ENCODE measurements around the gene C6orf58.

Gene C6orf58

GRCh38 chr6:127618729-127619128 lies 41.8 kb downstream of the C6orf58 start:
- no peaks in the 10 kb centered on the region for H3F3A ChIP-seq (ENCODE audit: control insufficient read depth, insufficient read depth)

GRCh38 chr6:127630800-127631199 lies 53.8 kb downstream of the C6orf58 start:
- Histone ChIP-seq H3K27ac (ENCODE audit: low read depth, low read length) (no peak overlapping the region), H3K79me2 (ENCODE audit: control insufficient read depth, low read length) (no peaks in the 10 kb centered on the region), H3K4me2 (ENCODE audit: low read length) (no peak overlapping the region), H3F3A (ENCODE audit: control insufficient read depth, insufficient read depth) (no peaks in the 10 kb centered on the region), H3K36me3 (ENCODE audit: control insufficient read depth, low read length) (no peaks in the 10 kb centered on the region), H3K4me3 (ENCODE audit: low read length) (no peak overlapping the region), H3K9me3 (ENCODE audit: control insufficient read depth, insufficient read depth, low read length) (no peaks in the 10 kb centered on the region), H3K9me2 (replicated peaks; ENCODE audit: control insufficient read depth, low read length) (no peaks in the 10 kb centered on the region), H3K4me1 (ENCODE audit: control insufficient read depth, low read length) (no peaks in the 10 kb centered on the region), H4K20me1 (ENCODE audit: control insufficient read depth, insufficient read depth, low read depth, low read length) (no peaks in the 10 kb centered on the region), H3K27me3 (ENCODE audit: control insufficient read depth, low read length) (no peaks in the 10 kb centered on the region)
- TF ChIP-seq CTCF (IDR thresholded peaks at IDR 0.05; ENCODE audit: low read depth, low read length, poor library complexity, severe bottlenecking) (no peak), EZH2phosphoT487 (IDR thresholded peaks at IDR 0.05; ENCODE audit: borderline replicate concordance, low read length) (no peak)

More at GRCh38 chr6:127618729-127619128, 41.8 kb downstream of the C6orf58 start:
- H3K27ac ChIP-seq (ENCODE audit: low read depth, low read length) = no peak overlapping the region
- no peak for TF ChIP-seq EZH2phosphoT487 (IDR thresholded peaks at IDR 0.05; ENCODE audit: borderline replicate concordance, low read length)
- H3K9me3 ChIP-seq (ENCODE audit: control insufficient read depth, insufficient read depth, low read length) = no peaks in the 10 kb centered on the region
- H3K27me3 ChIP-seq (ENCODE audit: control insufficient read depth, low read length) = no peaks in the 10 kb centered on the region
- H3K4me2 ChIP-seq (ENCODE audit: low read length) = no peak overlapping the region
- H3K79me2 ChIP-seq (ENCODE audit: control insufficient read depth, low read length) = no peaks in the 10 kb centered on the region
- H3K36me3 ChIP-seq (ENCODE audit: control insufficient read depth, low read length) = no peaks in the 10 kb centered on the region
- no peaks in the 10 kb centered on the region for H3K4me1 ChIP-seq (ENCODE audit: control insufficient read depth, low read length)
- H3K9me2 ChIP-seq (replicated peaks; ENCODE audit: control insufficient read depth, low read length) = no peaks in the 10 kb centered on the region
- no peaks in the 10 kb centered on the region for H4K20me1 ChIP-seq (ENCODE audit: control insufficient read depth, insufficient read depth, low read depth, low read length)
- no peak overlapping the region for H3K4me3 ChIP-seq (ENCODE audit: low read length)

GRCh38 chr6:127634178-127634577 lies 57.2 kb downstream of the C6orf58 start:
- no peaks in the 10 kb centered on the region for H3K4me1 ChIP-seq (ENCODE audit: control insufficient read depth, low read length)
- no peaks in the 10 kb centered on the region for H3K36me3 ChIP-seq (ENCODE audit: control insufficient read depth, low read length)
- H3K9me2 ChIP-seq (replicated peaks; ENCODE audit: control insufficient read depth, low read length) = no peaks in the 10 kb centered on the region
- no peaks in the 10 kb centered on the region for H3K9me3 ChIP-seq (ENCODE audit: control insufficient read depth, insufficient read depth, low read length)
- no peak overlapping the region for H3K27ac ChIP-seq (ENCODE audit: low read depth, low read length)
- no peaks in the 10 kb centered on the region for H4K20me1 ChIP-seq (ENCODE audit: control insufficient read depth, insufficient read depth, low read depth, low read length)
- no peaks in the 10 kb centered on the region for H3K79me2 ChIP-seq (ENCODE audit: control insufficient read depth, low read length)
- no peaks in the 10 kb centered on the region for H3F3A ChIP-seq (ENCODE audit: control insufficient read depth, insufficient read depth)
- TF ChIP-seq EZH2phosphoT487 (IDR thresholded peaks at IDR 0.05; ENCODE audit: borderline replicate concordance, low read length) = no peak
- no peak for TF ChIP-seq CTCF (IDR thresholded peaks at IDR 0.05; ENCODE audit: low read depth, low read length, poor library complexity, severe bottlenecking)
- H3K4me3 ChIP-seq (ENCODE audit: low read length) = no peak overlapping the region
- H3K4me2 ChIP-seq (ENCODE audit: low read length) = no peak overlapping the region
- no peaks in the 10 kb centered on the region for H3K27me3 ChIP-seq (ENCODE audit: control insufficient read depth, low read length)

- Histone ChIP-seq H3K4me2 (ENCODE audit: low read length) (no peak overlapping the region), H3F3A (ENCODE audit: control insufficient read depth, insufficient read depth) (no peaks in the 10 kb centered on the region), H3K79me2 (ENCODE audit: control insufficient read depth, low read length) (no peaks in the 10 kb centered on the region), H3K9me2 (replicated peaks; ENCODE audit: control insufficient read depth, low read length) (no peaks in the 10 kb centered on the region), H3K27ac (ENCODE audit: low read depth, low read length) (no peak overlapping the region), H4K20me1 (ENCODE audit: control insufficient read depth, insufficient read depth, low read depth, low read length) (no peaks in the 10 kb centered on the region), H3K36me3 (ENCODE audit: control insufficient read depth, low read length) (no peaks in the 10 kb centered on the region), H3K9me3 (ENCODE audit: control insufficient read depth, insufficient read depth, low read length) (no peaks in the 10 kb centered on the region), H3K4me3 (ENCODE audit: low read length) (no peak overlapping the region), H3K4me1 (ENCODE audit: control insufficient read depth, low read length) (no peaks in the 10 kb centered on the region), H3K27me3 (ENCODE audit: control insufficient read depth, low read length) (no peaks in the 10 kb centered on the region)
- TF ChIP-seq EZH2phosphoT487 (IDR thresholded peaks at IDR 0.05; ENCODE audit: borderline replicate concordance, low read length) (no peak), CTCF (IDR thresholded peaks at IDR 0.05; ENCODE audit: low read depth, low read length, poor library complexity, severe bottlenecking) (no peak)
Measured at GRCh38 chr6:127635091-127635490, 58.1 kb downstream of the C6orf58 start.

All from DOHH2 (cell line).